Measurements from ENCODE around the gene TMEM238. TPM values are rescaled to one million over a fixed set of nuclear protein-coding genes. Genes with fewer than 3 reads are reported as not detected.

Gene TMEM238
- total and polyA plus RNA-seq, 9 of the 15 experiments (the other 6 are each of a cell fraction or from before 2014, with no cell fraction given), result 0.18 to 5.1 (median 1.3) TPM; not detected in 4

GRCh38 chr19:55384131-55384919, at the start of gene TMEM238 (continued):
- TF ChIP-seq MEIS2 (IDR thresholded peaks at IDR 0.05; ENCODE audit: partially characterized antibody) (no peak), C11orf30 (IDR thresholded peaks at IDR 0.05; ENCODE audit: low read depth) (no peak), DACH1 (IDR thresholded peaks at IDR 0.05; ENCODE audit: partially characterized antibody) (no peak), CHCHD3 (CRISPR knock-in tag; IDR thresholded peaks at IDR 0.05) (no peak), ZNF12 (CRISPR knock-in tag; IDR thresholded peaks at IDR 0.05) (no peak; the same call in 1 of the 2 replicates), GTF2B (IDR thresholded peaks at IDR 0.05; ENCODE audit: extremely low read depth, insufficient read length) (no peak), HEY1 (CRISPR knock-in tag; IDR thresholded peaks at IDR 0.05; ENCODE audit: borderline replicate concordance) (no peak), ZSCAN29 (IDR thresholded peaks at IDR 0.05) (no peak), CREB1 (IDR thresholded peaks at IDR 0.05) (no peak), CREB1 (CRISPR knock-in tag; IDR thresholded peaks at IDR 0.05) (no peak), ZNF507 (tag; conservative IDR thresholded peaks at IDR 0.05) (no peak), PRDM10 (IDR thresholded peaks at IDR 0.05; ENCODE audit: partially characterized antibody) (no peak), CBX2 (IDR thresholded peaks at IDR 0.05; ENCODE audit: insufficient read depth, low read length, poor library complexity, severe bottlenecking) (no peak), ZNF316 (IDR thresholded peaks at IDR 0.05) (no peak), TAF15 (IDR thresholded peaks at IDR 0.05; ENCODE audit: low read depth, low read length) (no peak), NFE2 (IDR thresholded peaks at IDR 0.05; ENCODE audit: low read depth) (no peak), STAG1 (CRISPR knock-in tag; IDR thresholded peaks at IDR 0.05; ENCODE audit: borderline replicate concordance) (no peak), XRCC3 (IDR thresholded peaks at IDR 0.05) (no peak)

Data from K562 (cell line).